ENCODE results near the gene SERINC1.

DNA sequence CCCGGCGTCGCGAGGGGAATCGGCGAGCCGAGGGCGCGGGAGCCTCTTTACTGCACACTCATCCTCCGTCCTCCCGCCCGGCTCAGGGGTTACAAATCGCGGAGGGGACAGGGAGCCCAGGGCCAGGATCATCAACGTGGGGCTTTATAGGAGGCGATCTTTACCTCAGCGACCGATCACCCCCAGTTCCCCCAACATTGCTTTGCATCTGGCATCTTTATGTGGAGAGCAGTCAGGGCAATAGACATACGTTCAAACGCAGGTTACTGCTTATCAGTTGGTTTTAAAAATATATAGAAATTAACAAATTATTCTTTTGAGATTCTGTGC, 71.5 kb downstream of the SERINC1 start:
- TF ChIP-seq POLR2AphosphoS5 (IDR thresholded peaks at IDR 0.05): no peak
- TF ChIP-seq EP300 (IDR thresholded peaks at IDR 0.05): no peak
